Endothelial cell of umbilical vein (primary cell): ENCODE results near the gene SDHB. TPM values are rescaled to one million over a fixed set of nuclear protein-coding genes. Genes with fewer than 3 reads are reported as not detected.

Experiments
- BruUV-seq: library from RNA; stranded (reverse); fragments of 400-500 nt; replicated peaks from 2 replicates; lab custom pipeline; 2021; lab: Mats Ljungman, UMichigan
- CTCF ChIA-PET: fragments of 300-600, 350-600 bp; sonication (Branson Sonifier 250); formaldehyde crosslinking; loops from one replicate; lab custom pipeline; 2021; ENCODE audit warnings: antibody characterized with exemption, inconsistent platforms; lab: Charles Lee
- POLR2A ChIA-PET: fragments of 300-600, 350-600 bp; sonication (Branson Sonifier 250); formaldehyde crosslinking; loops from one replicate; lab custom pipeline; 2021; ENCODE audit warnings: antibody characterized with exemption, inconsistent platforms; lab: Charles Lee
- DNase-seq: peaks from one replicate; pipeline ENCODE4 v3.0.0-alpha.2; 2011; ENCODE audit warnings: low read depth, low spot score
- FAIRE-seq: peaks from 2 replicates; lab custom pipeline; 2011; peaks lifted over from hg19 to GRCh38; lab: Jason Lieb, UNC
- H2AFZ ChIP-seq: 2 replicates; pipeline ENCODE4 v1.6.0; 2012; ENCODE audit warnings: low read depth, low read length, control low read depth, inconsistent platforms
- H3K27ac ChIP-seq: 2 replicates; pipeline ENCODE4 v1.5.1; 2011; ENCODE audit warnings: low read depth, mild to moderate bottlenecking, control low read depth, low read length, moderate library complexity; ENCODE audit not compliant: insufficient read depth
- H3K27me3 ChIP-seq, 2 experiments: 2 replicates each; pipeline versions ENCODE4 v1.6.0 to v1.6.1; 2011; ENCODE audit warnings: low read length in 2 of 2, mixed read lengths in 1 of 2; ENCODE audit not compliant: control insufficient read depth in 2 of 2, insufficient read depth in 2 of 2
- H3K36me3 ChIP-seq, 2 experiments: 2 replicates in 1 of 2; 3 replicates in 1 of 2; pipeline ENCODE4 v1.5.1; 2011; ENCODE audit warnings: low read length in 2 of 2, mild to moderate bottlenecking in 1 of 2, moderate library complexity in 1 of 2; ENCODE audit not compliant: control insufficient read depth in 2 of 2, insufficient read depth in 2 of 2; ENCODE audit errors: extremely low read depth in 1 of 2
- H3K4me1 ChIP-seq: 3 replicates; pipeline ENCODE4 v1.5.1; 2011; ENCODE audit warnings: mild to moderate bottlenecking, low read length; ENCODE audit not compliant: control insufficient read depth, insufficient read depth; ENCODE audit errors: extremely low read depth
- H3K4me2 ChIP-seq: 2 replicates; pipeline ENCODE4 v1.6.1; 2011; ENCODE audit warnings: low read length, control low read depth, mixed read lengths; ENCODE audit not compliant: insufficient read depth
- H3K4me3 ChIP-seq, 3 experiments: fragments of 200-600 bp in 1 of 3; sonication (generic), shearing (Covaris generic) in 1 of 3; replicated peaks in 1 of 3; 2 replicates each; pipeline ENCODE4 v1.5.1; 2011 to 2016; ENCODE audit warnings: control low read depth in 3 of 3, low read length in 3 of 3, mild to moderate bottlenecking in 2 of 3, inconsistent platforms in 1 of 3, low read depth in 1 of 3, moderate library complexity in 1 of 3; ENCODE audit not compliant: insufficient read depth in 1 of 3
- H3K79me2 ChIP-seq: 2 replicates; pipeline ENCODE4 v1.6.0; 2012; ENCODE audit warnings: low read length, inconsistent platforms; ENCODE audit not compliant: control insufficient read depth, insufficient read depth
- H3K9ac ChIP-seq: replicated peaks from 2 replicates; pipeline ENCODE3; 2011; ENCODE audit warnings: low read length, control low read depth; ENCODE audit not compliant: insufficient read depth; ENCODE audit errors: extremely low read depth
- H3K9me1 ChIP-seq: replicated peaks from 3 replicates; pipeline ENCODE4 v1.6.0; 2011; ENCODE audit warnings: mild to moderate bottlenecking, low read length; ENCODE audit not compliant: control insufficient read depth, insufficient read depth; ENCODE audit errors: extremely low read depth
- H3K9me3 ChIP-seq: replicated peaks from 2 replicates; pipeline ENCODE4 v1.5.1; 2012; ENCODE audit warnings: low read length, inconsistent platforms; ENCODE audit not compliant: control insufficient read depth, insufficient read depth
- H4K20me1 ChIP-seq: replicated peaks from 2 replicates; pipeline ENCODE3; 2011; ENCODE audit warnings: mild to moderate bottlenecking, low read length; ENCODE audit not compliant: control insufficient read depth, insufficient read depth; ENCODE audit errors: extremely low read depth
- CTCF ChIP-seq, 2 donors: IDR thresholded peaks; 1 replicate in 1 of 2; 2 replicates in 1 of 2; pipeline ENCODE4 v1.5.1; 2011; ENCODE audit warnings: low read length in 2 of 2, mild to moderate bottlenecking in 2 of 2, moderate library complexity in 2 of 2, control low read depth in 1 of 2, inconsistent platforms in 1 of 2, low read depth in 1 of 2; ENCODE audit not compliant: insufficient read depth in 1 of 2; ENCODE audit errors: extremely low read depth in 1 of 2
- EZH2 ChIP-seq: IDR thresholded peaks from 2 replicates; pipeline ENCODE4 v1.6.1; 2012; ENCODE audit warnings: borderline replicate concordance, low read depth, mild to moderate bottlenecking, moderate library complexity, low read length, inconsistent platforms; ENCODE audit not compliant: severe bottlenecking
- FOS ChIP-seq: IDR thresholded peaks from 2 replicates; pipeline ENCODE4 v1.6.1; 2011; ENCODE audit warnings: mild to moderate bottlenecking, low read length, moderate library complexity, borderline replicate concordance; ENCODE audit not compliant: insufficient read depth
- GATA2 ChIP-seq: IDR thresholded peaks from 2 replicates; pipeline ENCODE4 v1.7.0; 2011; ENCODE audit warnings: low read depth, mild to moderate bottlenecking, moderate library complexity, mixed read lengths, low read length; ENCODE audit not compliant: insufficient read length, insufficient read depth
- JUN ChIP-seq: IDR thresholded peaks from 2 replicates; pipeline ENCODE4 v1.6.1; 2011; ENCODE audit warnings: borderline replicate concordance, low read depth; ENCODE audit not compliant: insufficient read length, insufficient read depth
- MAX ChIP-seq: IDR thresholded peaks from 2 replicates; pipeline ENCODE4 v1.6.1; 2011; ENCODE audit not compliant: insufficient read depth, insufficient read length
- MYC ChIP-seq: IDR thresholded peaks from one replicate; pipeline ENCODE4 v1.6.1; 2011; ENCODE audit warnings: mild to moderate bottlenecking, low read depth, low read length
- POLR2A ChIP-seq: IDR thresholded peaks from 2 replicates; pipeline ENCODE4 v1.6.1; 2012; ENCODE audit warnings: low read depth, mild to moderate bottlenecking, control low read depth, low read length
- POLR2AphosphoS5 ChIP-seq: IDR thresholded peaks from 2 replicates; pipeline ENCODE4 v1.6.1; 2012; ENCODE audit warnings: low read depth, mild to moderate bottlenecking, control low read depth, low read length, moderate library complexity; ENCODE audit not compliant: insufficient read depth
- dilution Hi-C: fragments of 300-500 bp; cut with MboI; formaldehyde crosslinking; loops from one replicate; pipeline ENCODE4 v1.15.0; 2019; ENCODE audit warnings: low sequenced_read_pairs; ENCODE audit not compliant: extremely low pct_ligation_motif_present
- intact Hi-C: fragments of 100-400 bp; cut with micrococcal nuclease; formaldehyde crosslinking; loops from one replicate; pipeline ENCODE4 v1.10.0; 2022
- polyA plus RNA-seq, 4 experiments: library from polyadenylated mRNA; depleted of rRNA in 3 of 4; stranded (reverse) in 3 of 4; unstranded in 1 of 4; fragments of >200 nt; gene quantifications; 2 replicates each; pipeline versions ENCODE4 v1.2.1 to v1.2.3, GENCODE V29; 2011 to 2012; ENCODE audit warnings: missing spikeins in 1 of 4
- total RNA-seq: library from RNA; stranded (reverse); gene quantifications from 2 replicates; pipeline ENCODE4 v1.2.3, GENCODE V29; 2021

SDHB gene
- total and polyA plus RNA-seq, 2 donors (not counting 3 experiments of a cell fraction or from before 2014, with no cell fraction given): 96.2 to 98.1 TPM

- FAIRE-seq: no peak
- dilution Hi-C loops (no loop called here), intact Hi-C loops (no loop called here)
- no peak for DNase-seq
- BruUV-seq: no TSS peak
- Histone ChIP-seq H3K4me2 (no peak overlapping the region), H3K4me3 (no peak overlapping the region), H3K9me1 (no peaks in the 10 kb centered on the region), H3K9ac (no peak overlapping the region), H2AFZ (no peak overlapping the region), H3K4me1 (peaks cover 19% of the 10 kb centered on the region), H3K27ac (no peak overlapping the region), H3K9me3 (no peaks in the 10 kb centered on the region), H4K20me1 (no peaks in the 10 kb centered on the region), H3K27me3 (no peaks in the 10 kb centered on the region), H3K79me2 (no peaks in the 10 kb centered on the region), H3K36me3 (peaks cover 3 to 6% of the 10 kb centered on the region in 2 experiments)
- ChIA-PET POLR2A (no interaction called here), CTCF (interaction anchor here (1.3 kb wide), 1 partner anchor 13 kb away, joined by 4 read pairs; no protein-coding TSS in a partner anchor)
- TF ChIP-seq POLR2A: no peak
- no peak for TF ChIP-seq POLR2AphosphoS5
- TF ChIP-seq EZH2: no peak
- no peak for TF ChIP-seq GATA2
- TF ChIP-seq FOS: no peak
- TF ChIP-seq MYC: no peak
- no peak for TF ChIP-seq JUN
- TF ChIP-seq MAX: no peak
- no peak for TF ChIP-seq CTCF (IDR thresholded peaks at IDR 0.05; ENCODE audit: extremely low read depth in 1 of 2, insufficient read depth in 1 of 2, low read depth in 1 of 2, low read length in 2 of 2)
These were observed 38.9 kb downstream of the SDHB start for GRCh38 chr1:17014671-17015567.
